Stimulated activated naive CD8-positive, alpha-beta T cell treated with anti-CD3 and anti-CD28 coated beads, Interleukin-15, Interleukin-2, amounts not matched to agents 100 U/mL and 50 U/mL, for 24 hours (primary cell): ENCODE measurements around the gene C4A.

Experiments used
- ATAC-seq: fragments of 150-1000 bp; cut with Tn5 transposase; one replicate; pipeline ENCODE4 v1.10.0; 2021
- DNase-seq: peaks from one replicate; pipeline ENCODE4 v3.0.0; 2021

C4A gene

GRCh38 chr6:32050562-32050961 lies 68.7 kb downstream of the C4A start:
- no peak for ATAC-seq

More at GRCh38 chr6:32050562-32050961, 68.7 kb downstream of the C4A start:
- DNase-seq: no peak
